ENCODE data around the gene ZNF441. TPM values are rescaled to one million over a fixed set of nuclear protein-coding genes. Genes with fewer than 3 reads are reported as not detected.
"Not testable (repeated sequence)": the region's sequence is repeated elsewhere in the genome, so short reads cannot be mapped to it uniquely, and the experiment has no call there.

ZNF441 gene
- total RNA-seq, 2 donors from 2014 or later: 2.0 to 3.4 TPM

DNA sequence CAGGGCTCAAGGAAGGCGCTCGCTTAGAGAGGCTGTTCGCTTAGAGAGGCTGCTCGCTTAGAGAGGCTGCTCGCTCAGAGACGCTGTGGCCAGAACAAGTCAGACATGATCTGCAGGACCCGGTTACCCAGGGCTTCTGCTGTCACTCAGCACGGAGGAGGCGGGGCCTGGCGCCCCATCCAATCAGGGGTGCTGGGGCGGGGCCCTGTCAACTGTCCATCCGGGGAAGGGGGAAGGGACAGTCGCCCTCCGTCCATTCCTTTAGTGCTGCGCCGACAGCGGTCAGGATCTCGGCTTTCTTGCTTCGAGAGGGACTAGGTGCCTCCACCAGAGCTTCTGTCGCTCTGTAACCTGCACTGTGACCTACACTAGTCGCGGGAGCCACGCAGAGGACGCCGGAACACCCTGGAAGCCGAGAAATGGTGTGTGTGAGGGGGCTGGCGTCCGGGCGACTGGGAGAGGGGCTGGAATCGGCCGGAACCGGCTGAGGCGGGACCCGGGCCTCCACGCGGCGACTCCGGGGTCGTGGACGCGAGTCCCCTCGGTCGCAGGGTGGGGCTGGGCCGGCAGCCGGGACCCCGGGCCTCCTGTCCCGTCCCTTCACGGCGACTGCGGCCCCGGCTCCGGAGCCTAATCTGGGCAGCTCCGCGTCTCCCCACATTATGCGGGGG is 47.4 kb downstream of the ZNF441 start, which contains the start of gene ZNF440:
ZNF440 (plus strand) TSS at position 245 of the 671 bp plus-strand sequence; CDS start at position 420, 175 bp downstream.
- Histone ChIP-seq H3K4me3 (peak within 1 kb of the TSS; percentile 80 to 88), H3K4me1 (peaks cover 0 to 20% of the 10 kb centered on the region in 2 donors), H3K9me3 (no peaks in the 10 kb centered on the region), H3K27ac (peak within 1 kb of the TSS; percentile 87 to 91), H3K36me3 (no peaks in the 10 kb centered on the region), H3K27me3 (no peaks in the 10 kb centered on the region)
- TF ChIP-seq, protein P1, sequence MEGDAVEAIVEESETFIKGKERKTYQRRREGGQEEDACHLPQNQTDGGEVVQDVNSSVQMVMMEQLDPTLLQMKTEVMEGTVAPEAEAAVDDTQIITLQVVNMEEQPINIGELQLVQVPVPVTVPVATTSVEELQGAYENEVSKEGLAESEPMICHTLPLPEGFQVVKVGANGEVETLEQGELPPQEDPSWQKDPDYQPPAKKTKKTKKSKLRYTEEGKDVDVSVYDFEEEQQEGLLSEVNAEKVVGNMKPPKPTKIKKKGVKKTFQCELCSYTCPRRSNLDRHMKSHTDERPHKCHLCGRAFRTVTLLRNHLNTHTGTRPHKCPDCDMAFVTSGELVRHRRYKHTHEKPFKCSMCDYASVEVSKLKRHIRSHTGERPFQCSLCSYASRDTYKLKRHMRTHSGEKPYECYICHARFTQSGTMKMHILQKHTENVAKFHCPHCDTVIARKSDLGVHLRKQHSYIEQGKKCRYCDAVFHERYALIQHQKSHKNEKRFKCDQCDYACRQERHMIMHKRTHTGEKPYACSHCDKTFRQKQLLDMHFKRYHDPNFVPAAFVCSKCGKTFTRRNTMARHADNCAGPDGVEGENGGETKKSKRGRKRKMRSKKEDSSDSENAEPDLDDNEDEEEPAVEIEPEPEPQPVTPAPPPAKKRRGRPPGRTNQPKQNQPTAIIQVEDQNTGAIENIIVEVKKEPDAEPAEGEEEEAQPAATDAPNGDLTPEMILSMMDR (IDR thresholded peaks at IDR 0.05): no peak
- DNase-seq (ENCODE audit: low spot score): peak; percentile 96

DNA sequence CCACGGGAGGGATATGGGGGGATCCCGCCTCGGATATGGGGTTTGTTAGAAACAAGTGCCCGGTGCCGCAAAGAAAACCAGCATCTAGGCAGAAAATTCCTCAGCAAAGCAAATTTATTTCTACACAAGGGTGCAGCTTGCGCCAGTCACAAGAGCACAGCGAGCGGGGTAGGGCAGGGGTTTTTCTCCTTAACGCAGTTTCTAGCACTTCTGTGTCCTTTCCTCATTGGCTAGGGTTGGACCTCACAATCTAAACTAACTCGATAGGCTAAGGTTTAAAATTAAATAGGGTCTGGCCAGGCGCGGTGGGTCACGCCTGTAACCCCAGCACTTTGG is 47.9 kb downstream of the ZNF441 start:
- no peaks in the 10 kb centered on the region for H3K36me3 ChIP-seq
- H3K4me1 ChIP-seq: peaks cover 0 to 20% of the 10 kb centered on the region in 2 donors
- H3K9me3 ChIP-seq: no peaks in the 10 kb centered on the region
- TF ChIP-seq, protein P1 (IDR thresholded peaks at IDR 0.05): no peak
- DNase-seq (ENCODE audit: low spot score): no peak
- H3K27me3 ChIP-seq: no peaks in the 10 kb centered on the region
- peak overlapping the region; percentile 87 to 91 for H3K27ac ChIP-seq
- H3K4me3 ChIP-seq: peak overlapping the region; percentile 80 to 88

DNA sequence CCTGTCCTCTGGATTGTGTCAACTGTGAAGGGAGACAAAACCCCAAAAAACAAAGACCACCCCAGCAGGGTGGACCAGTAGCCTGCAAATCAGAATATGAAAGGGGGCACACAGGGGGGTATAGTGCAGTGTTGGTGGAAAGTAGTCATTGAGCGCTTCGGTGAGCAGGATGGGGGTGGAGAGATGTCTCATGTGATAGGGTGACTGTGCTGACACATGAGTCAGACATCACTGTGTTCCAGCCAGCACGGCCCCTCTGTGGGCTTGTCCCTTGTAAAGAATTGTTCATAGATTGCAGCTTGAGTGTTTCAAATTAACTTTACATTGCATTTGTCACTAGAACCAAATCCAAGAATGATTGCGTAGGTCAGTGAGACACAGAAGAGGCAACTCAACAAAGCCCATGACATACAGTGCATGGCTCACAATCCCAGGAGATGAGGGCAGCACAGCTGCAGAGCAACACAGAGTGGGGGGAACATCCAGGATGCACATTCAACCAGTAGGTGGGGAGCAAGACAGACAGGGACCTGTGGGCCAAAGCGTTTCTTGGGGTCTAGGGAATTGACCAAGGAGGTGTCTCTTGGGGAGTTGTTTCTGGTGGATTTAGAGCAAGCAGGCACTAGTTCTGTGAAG is 54.8 kb downstream of the ZNF441 start:
- Histone ChIP-seq H3K27ac (no peak overlapping the region), H3K4me3 (no peak overlapping the region), H3K27me3 (no peaks in the 10 kb centered on the region), H3K9me3 (no peaks in the 10 kb centered on the region), H3K4me1 (no peaks in the 10 kb centered on the region), H3K36me3 (no peaks in the 10 kb centered on the region)
- TF ChIP-seq, protein P1 (IDR thresholded peaks at IDR 0.05): no peak
- DNase-seq (ENCODE audit: low spot score): no peak

DNA sequence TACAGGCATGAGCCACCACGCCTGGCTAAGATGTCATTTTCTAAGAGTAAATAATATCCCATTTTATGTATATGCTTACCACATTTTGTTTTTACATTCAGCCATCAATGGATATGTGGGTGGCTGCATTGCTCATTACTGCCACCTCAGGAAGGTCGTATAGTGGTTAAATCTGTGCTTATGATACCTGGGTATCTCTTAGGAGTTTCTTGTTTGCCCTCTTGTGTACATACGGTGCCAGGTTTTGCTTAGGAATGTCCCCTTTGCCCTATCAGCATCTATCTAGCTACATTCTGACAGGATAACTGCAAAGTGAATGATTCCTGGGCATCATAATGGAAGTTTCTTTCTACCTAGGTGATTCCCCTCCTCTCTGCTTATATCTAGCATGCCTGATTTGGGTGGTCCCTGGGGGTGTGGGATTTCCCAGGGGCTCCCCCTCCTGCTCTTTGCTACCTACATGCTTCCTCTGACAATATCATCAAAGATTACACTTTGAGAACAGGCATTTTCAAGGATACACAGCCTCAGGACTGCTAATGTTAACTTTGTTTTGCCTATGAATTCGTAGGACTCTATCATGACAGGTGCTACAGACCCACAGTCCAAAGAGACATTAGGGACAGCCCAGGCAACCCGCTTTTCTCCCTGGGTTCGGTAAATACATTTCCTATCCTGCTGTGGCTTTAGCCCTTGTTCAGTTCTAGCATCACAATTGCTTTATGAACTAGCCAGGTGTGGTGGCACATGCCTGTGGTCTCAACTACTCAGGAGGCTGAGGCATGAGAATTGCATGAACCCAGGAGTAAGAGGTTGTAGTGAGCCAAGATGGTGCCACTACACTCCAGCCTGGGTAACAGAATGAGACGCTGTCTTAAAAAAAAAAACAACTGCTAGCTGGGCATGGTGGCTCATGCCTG is 62.4 kb downstream of the ZNF441 start:
- peaks cover 40% of the 10 kb centered on the region for H3K36me3 ChIP-seq
- not testable (repeated sequence) for H3K4me1 ChIP-seq; DNase-seq (ENCODE audit: low spot score); H3K4me3 ChIP-seq; H3K27me3 ChIP-seq; H3K27ac ChIP-seq
- H3K9me3 ChIP-seq: peaks cover 13 to 38% of the 10 kb centered on the region in 2 donors

DNA sequence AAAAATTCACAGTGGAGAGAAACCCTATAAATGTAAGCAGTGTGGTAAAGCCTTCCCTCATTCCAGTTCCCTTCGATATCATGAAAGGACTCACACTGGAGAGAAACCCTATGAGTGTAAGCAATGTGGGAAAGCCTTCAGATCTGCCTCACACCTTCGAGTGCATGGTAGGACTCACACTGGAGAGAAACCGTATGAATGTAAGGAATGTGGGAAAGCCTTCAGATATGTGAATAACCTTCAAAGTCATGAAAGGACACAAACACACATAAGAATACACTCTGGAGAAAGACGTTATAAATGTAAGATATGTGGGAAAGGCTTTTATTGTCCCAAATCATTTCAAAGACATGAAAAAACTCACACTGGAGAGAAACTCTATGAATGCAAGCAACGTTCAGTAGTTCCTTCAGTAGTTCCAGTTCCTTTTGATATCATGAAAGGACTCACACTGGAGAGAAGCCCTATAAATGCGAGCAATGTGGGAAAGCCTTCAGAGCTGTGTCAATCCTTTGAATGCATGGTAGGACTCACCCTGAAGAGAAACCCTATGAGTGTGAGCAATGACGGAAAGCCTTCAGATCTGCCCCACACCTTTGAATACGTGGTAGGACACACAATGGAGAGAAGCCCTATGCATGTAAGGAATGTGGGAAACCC is 65.6 kb downstream of the ZNF441 start:
- Histone ChIP-seq H3K36me3 (peaks cover 40% of the 10 kb centered on the region), H3K4me1 (no peaks in the 10 kb centered on the region), H3K9me3 (peaks cover 13 to 42% of the 10 kb centered on the region in 2 donors), H3K27ac (no peak overlapping the region), H3K27me3 (no peaks in the 10 kb centered on the region), H3K4me3 (no peak overlapping the region)
- DNase-seq (ENCODE audit: low spot score): no peak
- TF ChIP-seq, protein P1 (IDR thresholded peaks at IDR 0.05): no peak

Measured in right atrium auricular region (tissue), 2 donors.